Activated CD8-positive, alpha-beta memory T cell treated with anti-CD3 and anti-CD28 coated beads for 24 hours (primary cell): ENCODE measurements around the gene VPS9D1.
"Not testable (repeated sequence)": the region's sequence is repeated elsewhere in the genome, so short reads cannot be mapped to it uniquely, and the experiment has no call there.

Experiments
- DNase-seq: peaks from one replicate; pipeline ENCODE4 v3.0.0-alpha.2; 2020

The VPS9D1 gene

DNA sequence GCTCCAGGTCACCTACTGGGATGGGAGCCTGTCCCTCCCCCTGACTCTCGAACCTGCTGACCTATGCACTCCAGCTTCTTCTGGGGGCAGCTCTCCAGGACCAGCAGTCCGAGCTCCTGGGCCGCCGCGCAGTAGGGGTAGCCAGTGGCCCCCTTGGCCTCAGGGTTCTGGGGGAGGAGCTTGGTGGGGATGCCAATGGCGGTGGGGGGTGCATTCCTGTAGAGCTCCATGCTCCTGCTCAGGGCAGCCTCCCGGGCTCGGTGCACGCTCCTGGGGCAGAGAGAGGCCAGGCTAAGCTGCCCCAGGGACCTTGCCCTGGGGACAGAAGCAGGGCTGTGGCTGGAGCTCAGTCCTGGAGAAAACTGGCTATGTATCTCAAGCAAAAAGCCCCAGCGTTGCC, 11.5 kb downstream of the VPS9D1 start:
- no peak for DNase-seq

DNA sequence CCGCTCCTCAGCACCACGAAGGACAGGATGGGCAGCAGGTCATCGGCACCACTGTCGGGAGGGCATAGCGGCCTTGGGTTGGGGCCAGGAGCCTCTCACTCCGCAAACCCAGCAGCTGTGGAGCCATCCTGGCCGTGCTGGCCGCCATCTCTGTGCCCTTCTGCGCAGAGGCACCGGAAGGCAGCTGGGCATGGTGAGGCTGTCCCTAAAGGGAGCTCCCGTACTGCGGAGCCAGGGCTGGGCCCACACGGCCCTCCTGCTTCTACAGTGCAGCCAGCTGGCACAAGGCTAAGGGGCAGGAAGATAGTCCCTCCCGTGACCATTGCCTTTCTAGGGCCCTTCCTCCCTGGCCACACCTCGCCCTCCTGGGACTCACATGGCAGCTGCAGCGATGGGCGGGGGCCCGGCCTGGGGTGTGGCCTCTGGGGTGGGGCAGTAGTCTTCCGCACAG, 12.2 kb downstream of the VPS9D1 start:
- no peak for DNase-seq

DNA sequence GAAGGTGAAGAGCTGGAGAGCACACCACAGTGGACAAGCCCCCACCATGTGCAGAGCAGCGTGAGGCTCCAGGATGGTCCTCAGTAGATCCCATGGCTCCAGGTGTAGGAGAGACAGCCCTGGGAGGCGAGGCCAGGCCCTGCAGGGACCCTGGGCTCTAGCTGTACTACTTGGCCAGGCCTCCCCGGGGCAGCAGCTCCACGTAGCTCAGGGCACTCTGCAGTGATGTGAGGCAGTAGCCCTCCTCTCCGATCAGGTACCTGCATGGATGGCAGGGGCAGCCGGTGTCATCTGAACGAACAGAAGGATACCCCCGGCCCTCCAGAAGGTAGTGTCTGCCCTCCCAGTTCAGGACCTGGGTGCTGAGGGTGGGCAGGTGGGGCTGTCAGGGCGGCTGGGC, 13.0 kb downstream of the VPS9D1 start:
- DNase-seq, result no peak

DNA sequence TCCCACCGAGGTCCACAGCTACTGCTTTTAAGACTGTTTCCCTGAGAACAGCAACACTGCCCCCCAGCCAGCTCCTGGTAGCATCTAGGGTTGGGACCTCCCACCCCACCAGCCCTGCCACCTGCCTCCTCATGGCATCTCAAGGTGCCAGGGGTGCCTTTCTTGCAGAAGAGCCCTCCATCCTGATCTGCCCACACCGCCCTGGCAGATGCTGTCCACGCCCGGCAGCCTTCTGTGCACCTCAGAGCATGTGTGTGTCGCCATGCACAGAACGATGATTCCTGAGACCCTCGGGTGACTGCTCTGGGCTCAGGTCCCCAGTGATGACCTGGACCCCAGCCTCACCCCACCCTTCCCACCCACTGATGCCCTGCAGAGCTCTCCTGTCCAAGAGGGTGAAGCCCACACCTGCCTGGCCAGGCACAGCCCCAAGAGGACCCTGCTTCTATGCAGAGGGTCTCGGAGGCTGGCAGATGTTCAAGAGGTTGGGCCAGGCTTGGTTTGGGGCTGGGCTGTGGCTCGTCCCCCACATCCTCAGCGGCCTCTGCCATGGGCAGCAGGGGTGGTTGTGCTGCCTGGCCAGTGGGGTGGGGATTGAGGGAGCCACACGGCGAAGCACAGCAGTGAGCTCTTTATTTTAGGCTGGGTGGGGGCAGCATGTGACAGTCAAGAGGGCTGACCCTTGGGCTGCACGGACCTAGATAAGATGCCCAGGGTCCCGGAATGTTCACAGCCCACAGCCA, 14.0 kb downstream of the VPS9D1 start:
- no peak for DNase-seq

DNA sequence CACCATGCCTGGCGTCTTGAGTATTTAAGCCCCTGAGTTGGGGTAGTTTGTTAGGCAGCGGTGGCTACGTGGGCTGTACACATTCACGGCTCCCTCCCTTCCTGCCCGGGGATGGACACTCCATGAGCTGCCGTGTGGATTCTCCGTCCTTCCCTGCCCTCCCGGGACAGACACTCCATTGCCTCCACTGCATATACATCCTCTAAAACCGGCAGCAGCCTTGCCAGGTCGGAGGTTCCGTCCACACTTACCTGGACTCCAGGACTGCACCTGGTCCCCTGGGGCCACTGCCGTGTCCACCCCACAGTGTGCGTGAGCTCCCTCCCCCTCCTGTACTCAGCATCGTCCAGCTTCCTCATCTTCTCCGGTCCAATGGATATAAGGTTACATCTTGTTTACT, 15.7 kb downstream of the VPS9D1 start:
- DNase-seq, result no peak

DNA sequence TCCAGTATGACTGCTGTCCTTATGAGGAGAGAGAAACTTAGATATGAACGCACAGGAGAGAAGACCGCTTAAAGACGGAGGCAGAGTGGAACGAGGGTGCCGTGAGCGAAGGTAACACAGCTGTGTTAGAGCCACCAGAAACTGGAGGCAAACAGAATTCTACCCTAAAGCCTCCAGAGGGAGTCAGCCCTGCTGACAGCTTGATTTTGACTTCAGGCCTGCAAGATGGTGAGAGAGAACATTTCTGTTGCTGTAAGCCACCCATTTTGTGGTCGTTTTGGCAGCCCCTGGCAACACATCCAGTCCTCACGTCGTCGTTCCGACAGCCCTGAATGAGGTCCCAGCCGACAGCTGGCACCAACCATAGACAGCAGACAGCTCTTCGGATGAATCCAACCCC, 16.4 kb downstream of the VPS9D1 start:
- DNase-seq, result no peak

DNA sequence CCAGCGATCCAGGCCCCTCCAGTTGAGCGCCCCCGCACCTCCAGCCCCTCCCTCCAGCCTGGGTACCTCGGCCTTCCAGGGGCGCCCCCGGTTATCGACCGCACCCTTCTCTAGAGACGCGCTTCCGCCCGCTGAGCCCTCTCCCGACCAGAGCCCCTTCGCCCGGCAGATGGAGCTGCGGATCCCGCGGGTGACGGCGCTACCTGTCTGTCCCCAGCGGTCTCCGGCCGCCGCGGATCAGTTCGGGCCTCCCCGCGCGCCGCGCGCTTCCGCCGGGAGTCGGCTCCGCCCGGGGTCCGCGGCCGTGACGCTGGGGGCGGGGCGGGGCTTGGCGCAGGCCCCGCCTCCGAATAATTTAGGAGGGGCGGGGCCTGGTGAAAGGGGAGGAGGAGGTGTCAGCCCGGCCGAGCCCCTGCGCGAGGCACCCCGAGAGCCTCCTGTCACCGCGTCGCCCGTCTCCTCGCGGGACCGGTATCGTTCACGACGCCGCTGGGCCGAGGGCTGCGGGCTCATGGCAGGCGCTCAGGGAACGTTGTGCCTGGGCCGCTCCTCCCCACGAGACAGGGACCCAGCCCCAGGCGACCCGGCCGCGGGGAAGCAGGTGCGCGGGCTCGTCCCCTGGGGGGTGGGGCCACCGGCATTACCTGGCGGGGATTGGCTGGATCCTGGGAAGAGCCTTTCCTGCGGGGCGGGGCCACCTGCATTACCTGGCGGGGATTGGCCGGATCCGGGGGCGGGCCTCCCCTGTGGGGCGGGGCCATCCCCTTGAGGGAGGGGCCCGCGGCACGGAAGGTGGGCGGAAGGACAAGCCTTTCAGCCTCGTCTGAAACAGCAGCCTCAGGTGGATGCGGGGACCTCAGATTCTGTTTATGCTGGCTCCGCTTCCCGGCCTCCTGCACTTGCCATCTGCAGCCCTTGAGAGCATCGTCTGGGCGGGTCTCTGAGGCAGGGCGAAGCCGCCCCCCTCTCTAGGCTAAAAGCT, 19.0 kb downstream of the VPS9D1 start, which contains the start of gene SPATA2L:
Gene SPATA2L (minus strand): TSS at position 281 of the 982 bp plus-strand sequence. CDS start 473 bp downstream, outside the sequence.
- DNase-seq, result peak; percentile 99

DNA sequence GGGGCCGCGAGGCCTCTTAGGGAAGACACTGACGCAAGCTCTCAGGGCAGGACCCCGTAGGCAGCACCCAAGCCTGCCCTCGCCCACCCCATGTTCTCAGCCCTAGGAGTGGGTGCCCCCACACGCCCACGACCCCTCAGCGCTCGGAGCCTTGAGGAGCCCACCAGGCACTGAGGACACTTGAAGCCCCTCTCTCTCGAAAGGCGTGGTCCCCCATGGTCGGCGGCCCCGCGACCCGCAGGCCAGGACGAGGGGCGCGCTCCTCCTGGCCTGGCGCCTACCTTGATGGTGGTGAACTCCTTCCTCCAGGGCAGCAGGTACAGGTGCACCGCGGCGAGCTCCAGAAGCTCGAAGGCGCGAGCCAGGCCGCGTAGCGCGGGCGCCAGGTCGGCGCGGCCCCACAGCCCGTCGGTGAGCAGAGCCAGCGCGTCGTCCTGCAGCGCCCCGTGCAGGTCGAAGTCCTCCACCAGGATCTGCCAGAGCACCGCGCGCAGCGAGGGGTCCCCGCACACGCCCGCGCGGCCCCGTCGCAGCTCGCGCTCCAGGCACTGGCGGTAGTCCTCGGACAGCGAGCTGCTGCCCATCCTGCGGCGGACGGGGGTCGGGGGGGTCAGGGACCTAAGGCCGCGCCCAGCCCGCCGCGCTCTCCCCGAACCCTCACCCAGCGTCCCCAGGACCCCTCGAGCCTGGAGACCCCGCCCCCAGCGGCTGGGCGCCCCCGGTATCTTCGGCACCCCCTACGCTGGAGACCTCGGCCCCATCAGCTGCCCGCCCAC, 19.9 kb downstream of the VPS9D1 start:
- DNase-seq, result peak; percentile 76

DNA sequence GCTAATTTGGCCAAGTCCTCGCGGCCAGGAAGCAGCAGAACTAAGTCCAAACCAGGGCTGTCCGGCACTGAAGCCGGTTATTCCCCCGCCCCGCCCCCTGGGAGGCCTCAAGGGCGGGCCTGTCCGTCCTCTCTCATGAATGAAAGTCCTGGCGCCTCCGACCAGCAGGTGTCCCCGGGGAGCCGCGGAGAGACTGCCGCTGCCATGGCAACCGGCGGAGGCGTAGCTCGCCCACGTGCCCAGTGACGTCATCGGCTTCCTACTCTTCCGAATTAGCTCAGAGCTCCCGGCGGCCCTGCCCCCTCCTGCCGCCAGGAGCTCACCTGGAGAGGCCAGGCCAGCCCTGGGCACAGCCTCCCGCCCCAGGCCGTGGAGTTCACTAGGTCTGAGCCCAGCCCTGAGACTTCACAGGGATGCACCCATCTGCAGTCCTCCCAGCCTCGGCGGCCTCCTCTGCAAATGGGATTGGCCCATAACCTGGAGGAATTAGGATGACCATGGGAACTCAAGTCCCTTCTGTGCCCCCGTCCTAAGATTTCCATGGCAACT, 20.5 kb downstream of the VPS9D1 start:
- DNase-seq, result peak; percentile 98

DNA sequence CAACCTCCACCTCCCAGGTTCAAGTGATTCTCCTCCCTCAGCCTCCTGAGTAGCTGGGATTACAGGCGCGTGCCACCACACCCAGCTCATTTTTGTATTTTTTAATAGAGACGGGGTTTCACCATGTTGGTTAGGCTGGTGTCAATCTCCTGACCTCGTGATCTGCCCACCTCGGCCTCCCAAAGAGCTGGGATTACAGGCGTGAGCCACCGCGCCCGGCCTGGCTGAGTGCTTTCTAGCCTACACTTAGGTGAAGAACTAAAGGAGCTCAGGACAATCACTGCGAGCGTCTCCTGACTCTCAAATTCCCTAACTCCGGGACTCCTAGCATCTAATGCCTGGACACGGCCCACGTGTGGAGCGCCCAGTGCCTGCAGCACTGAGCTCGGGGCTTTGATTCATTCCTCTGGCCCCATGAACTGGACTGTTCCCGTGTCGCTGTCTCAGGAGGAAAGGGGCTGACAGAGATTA, 21.0 kb downstream of the VPS9D1 start:
- not testable (repeated sequence) for DNase-seq

DNA sequence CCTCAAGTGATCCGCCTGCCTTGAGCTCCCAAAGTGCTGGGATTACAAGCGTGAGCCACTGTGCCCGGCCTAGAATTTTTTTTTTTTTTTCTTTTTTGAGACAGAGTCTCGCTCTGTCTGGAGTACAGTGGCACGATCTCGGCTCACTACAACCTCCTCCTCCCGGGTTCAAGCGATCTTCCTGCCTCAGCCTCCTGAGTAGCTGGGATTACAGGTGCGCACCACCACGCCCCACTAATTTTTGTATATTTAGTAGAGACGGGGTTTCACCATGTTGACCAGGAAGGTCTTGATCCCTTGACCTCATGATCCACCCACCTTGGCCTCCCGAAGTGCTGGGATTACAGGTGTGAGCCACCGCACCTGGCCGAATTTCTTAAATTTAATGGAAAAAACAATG, 22.0 kb downstream of the VPS9D1 start:
- DNase-seq, result not testable (repeated sequence)

DNA sequence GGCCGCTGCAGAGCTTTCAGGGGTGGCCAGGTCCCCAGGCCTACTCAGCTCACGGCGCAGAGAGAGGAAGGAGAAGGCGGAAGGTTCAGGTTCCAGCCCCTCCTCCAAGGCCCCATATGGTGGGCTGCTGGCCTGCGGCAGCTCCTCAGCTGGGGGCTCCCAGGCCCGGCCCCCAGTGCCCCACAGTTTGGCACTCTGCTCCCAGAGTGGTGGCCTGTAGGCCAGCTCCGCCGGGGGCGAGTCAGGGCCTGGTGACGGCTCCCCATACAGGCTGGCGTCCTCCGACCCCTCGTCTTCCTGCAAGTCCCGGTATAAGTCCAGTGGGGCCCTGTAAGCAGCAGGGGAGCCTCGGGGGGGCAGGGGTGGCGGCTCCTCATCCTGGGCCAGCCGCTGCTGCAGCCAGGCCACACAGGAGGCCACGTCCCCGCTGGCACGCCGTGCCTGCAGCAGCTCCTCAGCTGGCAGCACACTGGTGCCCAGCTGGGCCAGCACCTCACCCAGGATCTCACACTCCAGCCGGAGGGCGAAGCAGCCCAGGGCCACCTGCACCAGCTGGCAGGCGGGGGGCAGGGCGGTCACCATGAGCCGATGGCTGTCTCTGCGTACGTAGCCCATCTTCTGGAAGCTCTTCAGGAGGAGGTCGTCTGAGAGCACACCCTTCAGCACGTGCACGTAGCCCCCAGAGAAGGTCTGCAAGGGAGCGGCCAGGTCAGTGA, 22.9 kb downstream of the VPS9D1 start:
- no peak for DNase-seq

DNA sequence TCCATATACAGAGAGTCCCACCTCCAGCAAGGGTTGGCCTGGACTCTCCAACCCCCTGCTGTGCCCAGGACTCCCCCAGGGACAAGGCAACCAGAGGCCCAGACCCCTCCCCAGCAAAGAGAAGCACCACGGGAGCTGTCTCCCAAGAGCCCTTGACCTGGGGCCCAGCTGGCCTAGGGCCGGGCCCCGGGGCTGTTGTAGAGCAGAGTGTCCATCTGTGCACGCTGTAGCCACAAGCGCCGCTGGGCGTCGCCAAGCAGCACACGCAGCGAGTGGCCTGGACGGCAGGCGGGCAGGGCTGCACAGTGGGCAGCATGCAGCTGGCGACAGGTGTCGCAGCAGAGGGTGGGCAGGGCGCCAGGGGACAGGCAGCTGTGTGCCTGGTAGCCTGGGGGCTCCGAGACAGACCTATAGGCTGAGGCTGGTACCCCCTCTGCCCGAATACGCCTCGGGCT, 23.5 kb downstream of the VPS9D1 start:
- no peak for DNase-seq

DNA sequence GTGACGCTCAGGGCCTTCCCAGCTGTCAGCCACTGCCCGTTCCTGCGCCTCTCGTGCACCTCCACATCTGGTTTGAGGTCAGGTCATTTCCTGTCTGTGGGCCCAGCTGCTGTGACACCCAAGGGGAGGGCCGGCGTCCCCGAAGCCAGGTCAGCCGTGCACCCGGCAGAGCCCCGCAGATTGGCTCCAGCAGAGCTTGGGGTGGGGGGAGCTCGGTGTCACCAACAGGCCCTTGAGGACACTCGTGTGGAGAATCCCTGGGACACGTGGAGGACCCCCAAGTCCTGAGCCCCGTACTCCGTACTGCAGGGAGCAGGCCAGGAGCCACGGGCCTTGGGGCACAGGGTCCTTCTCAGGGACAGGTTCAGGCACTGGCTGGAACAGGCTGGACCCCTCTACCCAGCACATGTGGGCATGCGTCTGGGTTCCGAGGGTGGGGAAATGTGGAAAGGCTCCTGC, 24.0 kb downstream of the VPS9D1 start:
- no peak for DNase-seq

DNA sequence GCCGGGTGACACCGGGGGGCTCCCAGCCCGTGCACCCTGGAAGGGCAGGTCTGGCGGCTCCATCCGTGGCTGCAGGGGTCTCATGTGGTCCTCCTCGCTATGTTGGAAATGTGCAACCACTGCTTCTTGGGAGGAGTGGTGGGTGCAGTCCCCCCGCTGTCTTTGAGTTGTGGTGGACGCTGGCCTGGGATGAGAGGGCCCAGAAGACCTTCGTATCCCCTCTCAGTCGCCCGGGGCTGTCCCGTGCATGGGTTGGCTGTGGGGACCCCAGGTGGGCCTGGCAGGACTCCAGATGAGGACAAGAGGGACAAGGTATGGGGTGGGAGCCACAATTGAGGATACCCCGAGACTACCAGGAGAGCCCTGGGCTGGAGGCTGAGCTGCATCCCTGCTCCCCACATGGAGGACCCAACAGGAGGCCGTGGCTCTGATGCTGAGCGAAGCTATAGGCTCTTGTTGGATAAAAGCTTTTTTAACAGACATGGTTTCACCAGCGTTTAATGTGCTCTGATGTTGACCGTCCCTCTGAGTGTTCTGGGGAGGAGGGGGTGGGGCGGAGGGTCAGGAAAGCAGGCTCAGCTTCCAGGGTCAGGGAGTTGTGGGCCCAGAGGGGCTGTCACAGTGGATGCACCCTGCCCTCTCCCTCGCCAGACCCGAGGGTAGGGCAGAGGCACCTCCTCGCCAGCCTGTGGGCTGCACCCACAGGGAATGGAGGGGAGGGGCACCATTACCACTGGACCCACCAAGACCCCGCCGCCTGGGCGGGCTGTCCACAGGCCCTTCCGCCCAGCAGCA, 24.6 kb downstream of the VPS9D1 start:
- DNase-seq, result no peak

DNA sequence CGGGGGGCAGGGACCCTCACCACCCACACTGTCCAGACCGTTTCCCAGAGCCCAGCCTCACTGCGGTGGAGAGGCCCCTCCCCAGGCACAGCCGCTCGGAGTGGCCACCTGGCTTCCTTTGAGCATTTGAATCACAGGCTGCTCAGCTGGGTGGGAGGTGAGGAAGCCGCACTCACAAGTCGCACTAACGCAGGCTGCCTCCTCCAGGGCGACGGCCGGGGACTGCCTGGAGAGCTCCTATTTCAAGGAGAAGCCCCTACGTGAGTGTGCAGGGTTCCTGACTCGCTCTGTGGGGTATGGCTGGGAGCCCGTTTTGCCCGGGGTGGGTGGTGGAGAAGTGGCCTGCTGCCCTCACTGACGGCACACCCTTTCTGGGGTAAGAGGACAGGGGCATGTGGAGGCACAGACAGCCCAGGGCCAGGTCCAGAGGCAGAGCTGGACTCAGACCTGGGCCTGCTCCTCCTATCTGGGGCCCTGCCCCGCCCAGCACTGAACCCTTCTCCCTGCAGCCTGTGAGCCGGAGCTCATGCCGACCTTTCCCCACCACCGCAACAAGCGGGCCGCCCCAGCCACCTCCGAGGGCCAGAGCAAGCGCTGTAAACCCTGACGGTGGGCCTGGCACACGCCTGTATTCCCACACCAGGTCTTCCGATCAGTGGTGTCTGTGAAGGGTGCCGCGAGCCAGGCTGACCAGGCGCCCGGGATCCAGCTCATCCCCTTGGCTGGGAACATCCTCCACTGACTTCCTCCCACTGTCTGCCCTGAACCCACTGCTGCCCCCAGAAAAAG, 25.4 kb downstream of the VPS9D1 start:
- DNase-seq, result no peak

DNA sequence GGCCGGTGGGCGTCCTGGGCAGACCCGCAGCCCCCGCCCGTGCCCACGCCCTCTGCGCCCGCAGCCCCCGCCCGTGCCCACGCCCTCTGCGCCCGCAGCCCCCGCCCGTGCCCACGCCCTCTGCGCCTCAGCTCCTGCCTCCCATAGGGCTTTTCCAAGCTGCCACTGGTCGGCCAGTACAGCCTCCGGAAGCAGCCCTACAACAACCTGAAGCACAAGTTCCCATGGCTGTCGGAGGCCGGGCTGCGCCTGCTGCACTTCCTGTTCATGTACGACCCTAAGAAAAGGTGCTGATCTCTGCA, 26.0 kb downstream of the VPS9D1 start:
- not testable (repeated sequence) for DNase-seq

DNA sequence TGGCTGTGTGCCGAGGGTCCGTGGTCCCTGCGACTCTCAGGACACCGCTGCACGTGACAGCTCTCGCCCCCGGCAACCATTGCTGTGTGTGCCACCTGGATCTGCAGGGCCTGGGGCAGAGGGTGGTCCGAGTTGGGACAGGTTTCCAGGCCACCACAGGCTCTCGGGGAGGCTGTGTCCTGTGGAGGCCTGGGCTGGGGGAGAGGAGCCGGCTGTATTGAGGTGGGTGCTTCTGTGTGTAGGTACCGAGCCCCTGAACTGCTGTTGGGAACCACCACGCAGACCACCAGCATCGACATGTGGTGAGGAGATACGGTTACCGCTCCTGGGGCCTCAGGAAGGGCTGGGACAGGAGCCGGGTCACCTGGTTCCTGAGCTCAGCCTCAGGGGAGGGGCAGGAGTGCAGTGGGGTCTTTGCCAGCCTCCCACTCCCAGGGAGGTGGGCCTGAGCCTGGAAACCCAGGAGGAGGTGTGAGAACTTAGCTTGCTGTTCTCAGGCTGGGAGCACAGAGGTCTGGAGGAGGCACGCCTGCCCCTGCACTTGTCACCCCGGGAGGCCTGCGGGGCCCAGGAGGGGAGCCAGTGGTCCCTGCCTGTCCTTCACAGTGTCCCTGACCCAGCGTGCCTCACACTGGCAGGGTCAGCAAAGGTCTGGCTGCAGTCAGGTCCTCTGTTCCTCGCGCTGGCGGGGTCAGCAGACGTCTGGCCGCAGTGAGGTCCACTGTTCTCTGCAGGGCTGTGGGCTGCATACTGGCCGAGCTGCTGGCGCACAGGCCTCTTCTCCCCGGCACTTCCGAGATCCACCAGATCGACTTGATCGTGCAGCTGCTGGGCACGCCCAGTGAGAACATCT, 26.5 kb downstream of the VPS9D1 start:
- no peak for DNase-seq

DNA sequence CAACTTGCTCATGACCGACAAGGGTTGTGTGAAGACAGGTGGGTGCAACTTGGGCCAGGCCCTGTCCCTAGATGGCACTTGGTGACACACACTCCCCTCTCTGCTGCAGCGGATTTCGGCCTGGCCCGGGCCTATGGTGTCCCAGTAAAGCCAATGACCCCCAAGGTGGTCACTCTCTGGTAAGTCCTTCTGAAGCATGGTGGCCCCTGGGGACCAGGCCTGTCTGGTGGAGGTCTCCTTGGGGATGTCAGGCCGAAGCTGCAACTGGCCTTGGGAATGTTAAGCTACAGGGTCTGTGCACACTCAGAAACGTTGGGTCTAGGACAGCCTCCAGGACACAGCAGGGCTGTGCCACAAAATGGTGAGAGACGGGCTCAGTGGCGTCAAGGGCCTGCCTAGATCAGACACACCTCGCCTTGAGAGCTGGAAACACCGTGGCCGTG, 27.4 kb downstream of the VPS9D1 start:
- no peak for DNase-seq
